Neural crest cell (in vitro differentiated cells): ENCODE results near the gene KATNIP. TPM values are rescaled to one million over a fixed set of nuclear protein-coding genes. Genes with fewer than 3 reads are reported as not detected.

Source experiments
- DNase-seq: peaks from one replicate; pipeline ENCODE4 v3.0.0; 2021; ENCODE audit warnings: low read depth, mixed read lengths, low spot score
- H3K27ac Mint-ChIP-seq: one replicate; pipeline ENCODE4 v1.8.0; 2021; ENCODE audit warnings: mild to moderate bottlenecking, mixed read lengths; ENCODE audit not compliant: unreplicated experiment
- H3K27me3 Mint-ChIP-seq: 2 replicates; pipeline ENCODE4 v1.8.0; 2021; ENCODE audit warnings: low read depth, mild to moderate bottlenecking, mixed read lengths
- H3K36me3 Mint-ChIP-seq: 2 replicates; pipeline ENCODE4 v1.8.0; 2021; ENCODE audit warnings: low read depth, mild to moderate bottlenecking, mixed read lengths
- H3K4me1 Mint-ChIP-seq: 2 replicates; pipeline ENCODE4 v1.8.0; 2021; ENCODE audit warnings: mixed read lengths
- H3K4me3 Mint-ChIP-seq: one replicate; pipeline ENCODE4 v1.8.0; 2021; ENCODE audit warnings: mild to moderate bottlenecking, mixed read lengths
- H3K9me3 Mint-ChIP-seq: 2 replicates; pipeline ENCODE4 v1.8.0; 2021; ENCODE audit warnings: mixed read lengths
- total RNA-seq: library from RNA; stranded (reverse); gene quantifications from 2 replicates; pipeline ENCODE4 v1.2.1, GENCODE V29; 2021
- TF ChIP-seq, protein P1 (sequence below): fragments of 200-600 bp; sonication (generic); conservative IDR thresholded peaks from 2 replicates; pipeline ENCODE4 v1.5.0; 2021; ENCODE audit warnings: antibody characterized with exemption, mild to moderate bottlenecking

Gene KATNIP
- total RNA-seq, 1 donor from 2014 or later, result 27.6 TPM

DNA sequence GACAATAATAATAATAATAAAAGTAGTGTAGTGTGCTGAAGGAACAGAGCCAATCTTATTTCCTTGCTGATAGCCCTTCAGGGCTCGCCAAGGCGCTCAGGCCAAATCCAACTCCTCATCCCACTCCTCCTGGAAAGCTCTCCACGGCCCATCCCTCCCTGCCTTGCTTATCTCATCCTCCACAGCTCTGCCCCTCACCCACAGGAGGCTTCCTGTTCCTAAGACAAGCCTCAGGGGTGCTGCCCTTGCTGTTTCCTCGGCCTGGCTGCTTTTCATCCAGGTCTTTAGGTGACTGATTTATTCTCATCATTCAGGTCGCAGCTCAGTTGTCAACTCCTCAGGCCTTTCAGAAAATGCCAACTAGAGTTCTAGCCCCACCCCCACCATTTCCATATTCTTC lies 11.4 kb upstream of the KATNIP start:
- TF ChIP-seq, protein P1, sequence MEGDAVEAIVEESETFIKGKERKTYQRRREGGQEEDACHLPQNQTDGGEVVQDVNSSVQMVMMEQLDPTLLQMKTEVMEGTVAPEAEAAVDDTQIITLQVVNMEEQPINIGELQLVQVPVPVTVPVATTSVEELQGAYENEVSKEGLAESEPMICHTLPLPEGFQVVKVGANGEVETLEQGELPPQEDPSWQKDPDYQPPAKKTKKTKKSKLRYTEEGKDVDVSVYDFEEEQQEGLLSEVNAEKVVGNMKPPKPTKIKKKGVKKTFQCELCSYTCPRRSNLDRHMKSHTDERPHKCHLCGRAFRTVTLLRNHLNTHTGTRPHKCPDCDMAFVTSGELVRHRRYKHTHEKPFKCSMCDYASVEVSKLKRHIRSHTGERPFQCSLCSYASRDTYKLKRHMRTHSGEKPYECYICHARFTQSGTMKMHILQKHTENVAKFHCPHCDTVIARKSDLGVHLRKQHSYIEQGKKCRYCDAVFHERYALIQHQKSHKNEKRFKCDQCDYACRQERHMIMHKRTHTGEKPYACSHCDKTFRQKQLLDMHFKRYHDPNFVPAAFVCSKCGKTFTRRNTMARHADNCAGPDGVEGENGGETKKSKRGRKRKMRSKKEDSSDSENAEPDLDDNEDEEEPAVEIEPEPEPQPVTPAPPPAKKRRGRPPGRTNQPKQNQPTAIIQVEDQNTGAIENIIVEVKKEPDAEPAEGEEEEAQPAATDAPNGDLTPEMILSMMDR, result no peak

DNA sequence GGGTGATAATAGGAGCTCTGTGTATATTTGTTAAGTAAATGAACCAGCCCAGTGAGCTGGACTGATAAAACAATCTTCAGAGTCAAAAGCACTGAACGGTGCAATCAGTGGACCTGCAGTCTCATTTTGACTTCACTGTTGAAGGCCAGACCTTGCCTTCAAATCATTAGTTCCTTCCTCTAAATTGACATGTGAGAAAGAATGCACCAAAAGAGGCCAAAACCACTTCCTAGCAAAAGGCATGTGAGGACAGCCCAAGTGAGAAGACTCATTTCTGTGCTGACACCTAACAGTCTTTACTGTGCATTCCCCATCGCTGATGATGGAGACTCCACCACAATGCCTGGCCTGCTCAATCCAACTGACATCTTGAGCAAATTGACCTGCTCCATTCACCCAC lies 10.8 kb upstream of the KATNIP start:
- Mint-ChIP-seq H3K9me3 (no peaks in the 10 kb centered on the region), H3K27me3 (no peaks in the 10 kb centered on the region), H3K36me3 (peaks cover 49% of the 10 kb centered on the region), H3K4me1 (no peaks in the 10 kb centered on the region), H3K27ac (no peak overlapping the region), H3K4me3 (no peak overlapping the region)
- TF ChIP-seq, protein P1, result no peak
- DNase-seq, result no peak

More for the DNA sequence above, 11.4 kb upstream of the KATNIP start:
- no peaks in the 10 kb centered on the region for H3K9me3 Mint-ChIP-seq
- H3K36me3 Mint-ChIP-seq, result peaks cover 47% of the 10 kb centered on the region
- no peak overlapping the region for H3K4me3 Mint-ChIP-seq
- no peaks in the 10 kb centered on the region for H3K4me1 Mint-ChIP-seq
- peak overlapping the region; percentile 62 for H3K27ac Mint-ChIP-seq
- no peak for DNase-seq
- H3K27me3 Mint-ChIP-seq, result no peaks in the 10 kb centered on the region

DNA sequence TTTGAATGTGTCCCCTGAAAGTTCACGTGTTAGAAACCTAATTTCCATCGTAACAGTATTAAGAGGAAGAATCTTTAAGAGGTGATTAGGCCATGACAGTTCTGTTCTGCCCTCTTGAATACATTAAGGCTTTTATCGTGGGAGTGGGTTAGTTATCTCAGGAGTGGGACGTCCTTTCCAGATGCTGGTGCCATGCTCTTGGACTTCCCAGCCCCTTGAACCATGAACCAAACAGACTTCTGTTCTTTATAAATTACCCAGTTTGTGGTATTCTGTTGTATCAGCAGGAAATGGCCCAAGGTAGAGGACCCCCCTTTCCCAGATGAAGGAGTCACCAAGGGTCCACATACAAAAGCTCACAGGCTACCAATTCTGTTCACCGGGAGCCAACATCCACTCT lies 10.3 kb upstream of the KATNIP start:
- Mint-ChIP-seq H3K36me3 (peaks cover 49% of the 10 kb centered on the region), H3K4me3 (no peak overlapping the region), H3K27me3 (no peaks in the 10 kb centered on the region), H3K4me1 (no peaks in the 10 kb centered on the region), H3K27ac (no peak overlapping the region), H3K9me3 (no peaks in the 10 kb centered on the region)
- TF ChIP-seq, protein P1, result no peak
- no peak for DNase-seq

DNA sequence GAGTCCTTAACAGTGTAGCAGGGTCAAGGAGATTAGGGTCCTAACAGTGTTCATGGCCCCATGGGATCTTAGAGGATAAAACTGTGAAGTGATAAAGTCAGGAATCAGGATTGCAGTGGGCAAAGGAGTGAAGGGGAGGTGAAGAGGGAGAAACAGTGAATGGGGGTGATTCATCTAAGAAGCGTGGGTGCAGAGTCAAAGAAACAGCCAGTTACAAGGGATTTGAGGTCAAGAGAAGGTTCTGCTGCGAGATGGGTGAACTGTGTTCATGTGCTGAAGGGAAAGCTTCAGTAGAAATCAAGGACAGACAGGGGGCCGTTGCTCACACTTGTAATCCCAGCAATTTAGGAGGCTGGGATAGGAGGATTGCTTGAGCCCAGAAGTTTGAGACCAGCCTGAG lies 6.1 kb upstream of the KATNIP start:
- TF ChIP-seq, protein P1, result no peak
- no peak overlapping the region for H3K27ac Mint-ChIP-seq
- peaks cover 34% of the 10 kb centered on the region for H3K36me3 Mint-ChIP-seq
- no peaks in the 10 kb centered on the region for H3K27me3 Mint-ChIP-seq
- H3K4me3 Mint-ChIP-seq, result no peak overlapping the region
- H3K4me1 Mint-ChIP-seq, result peaks cover 13% of the 10 kb centered on the region
- DNase-seq, result no peak
- H3K9me3 Mint-ChIP-seq, result no peaks in the 10 kb centered on the region

DNA sequence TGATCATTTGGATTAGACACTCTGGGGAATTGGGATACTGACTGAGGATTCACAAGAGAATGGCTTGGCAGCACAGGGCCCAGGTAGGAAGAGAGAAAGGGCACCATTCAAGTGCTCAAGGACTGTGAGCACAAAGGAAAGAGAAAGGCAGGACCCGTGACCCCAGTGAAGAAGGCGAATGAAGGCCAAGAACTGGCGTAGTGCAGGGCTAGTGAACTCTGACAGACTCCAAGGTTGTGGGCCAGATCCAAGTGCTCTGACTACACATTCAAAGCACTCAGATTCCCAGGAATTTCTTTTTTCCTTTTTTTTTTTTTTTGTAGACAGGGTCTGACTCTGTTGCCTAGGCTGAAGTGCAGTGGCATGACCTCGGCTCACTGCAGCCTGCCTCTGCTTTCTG lies 5.3 kb upstream of the KATNIP start:
- H3K9me3 Mint-ChIP-seq, result no peaks in the 10 kb centered on the region
- H3K4me1 Mint-ChIP-seq, result peaks cover 19% of the 10 kb centered on the region
- H3K27me3 Mint-ChIP-seq, result no peaks in the 10 kb centered on the region
- H3K36me3 Mint-ChIP-seq, result peaks cover 30% of the 10 kb centered on the region
- peak overlapping the region; percentile 39 for H3K4me3 Mint-ChIP-seq
- no peak for DNase-seq
- TF ChIP-seq, protein P1, result no peak
- H3K27ac Mint-ChIP-seq, result no peak overlapping the region

DNA sequence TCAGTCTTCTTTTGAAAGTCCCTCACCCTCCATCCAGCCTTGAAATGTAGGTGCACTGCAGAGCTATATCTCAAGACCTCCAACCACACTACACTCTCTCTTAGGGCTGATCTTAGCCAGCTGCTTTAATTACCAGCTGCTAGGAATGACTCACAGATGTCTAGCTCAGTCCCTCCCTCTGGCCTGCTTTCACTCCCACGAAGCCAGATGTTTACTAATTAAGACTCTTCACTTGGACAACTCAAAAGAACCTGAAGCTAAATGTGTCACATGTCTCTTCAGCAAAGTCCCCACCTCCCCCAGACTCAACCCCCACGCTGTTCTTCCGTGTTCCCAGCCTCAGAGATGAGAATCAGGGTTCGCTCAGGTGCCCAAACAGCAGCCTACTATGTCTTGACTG lies 2.8 kb upstream of the KATNIP start:
- peaks cover 33% of the 10 kb centered on the region for H3K4me1 Mint-ChIP-seq
- H3K27me3 Mint-ChIP-seq, result no peaks in the 10 kb centered on the region
- no peak for DNase-seq
- peaks cover 14% of the 10 kb centered on the region for H3K36me3 Mint-ChIP-seq
- no peaks in the 10 kb centered on the region for H3K9me3 Mint-ChIP-seq
- TF ChIP-seq, protein P1, result no peak
- peak overlapping the region; percentile 90 for H3K27ac Mint-ChIP-seq
- H3K4me3 Mint-ChIP-seq, result peak overlapping the region; percentile 73
